Subcutaneous preadipocyte (primary cell): ENCODE data around the gene SDHB. TPM values are rescaled to one million over a fixed set of nuclear protein-coding genes. Genes with fewer than 3 reads are reported as not detected.

Experiments
- total RNA-seq: library from RNA; depleted of rRNA; stranded (reverse); fragments of >200 nt; gene quantifications from 2 replicates; pipeline ENCODE4 v1.2.3, GENCODE V29; 2012

SDHB gene
- 125 and 131 TPM in 2 replicates for total RNA-seq

GRCh38 chr1:17053685-17054410 lies at the start of gene SDHB:
Gene SDHB, minus strand, starts transcription at chr1:17054032. Its CDS starts 13 bp downstream, at chr1:17054019.

GRCh38 chr1:17011439-17012307 lies 42.2 kb downstream of the SDHB start, which contains the start of gene ATP13A2:
Gene ATP13A2, minus strand, starts transcription at chr1:17011928. Its CDS starts 190 bp downstream, at chr1:17011738.

GRCh38 chr1:16980473-16981268 lies 73.2 kb downstream of the SDHB start, which contains the start of gene MFAP2:
Gene MFAP2, minus strand, starts transcription at chr1:16980620. Its CDS starts 2,347 bp downstream, at chr1:16978273.

Other genes starting within 250 kb of the SDHB start
- under 0.01 TPM in 2 replicates for gene RNU1-2, start 158.1 kb downstream of the SDHB start, total RNA-seq
- 15.8 and 16.5 TPM in 2 replicates for gene CROCC, start 132.1 kb downstream of the SDHB start, total RNA-seq
- 40.7 and 44.5 TPM in 2 replicates for gene MFAP2, start 73.4 kb downstream of the SDHB start, total RNA-seq
- 20.9 and 40.3 TPM in 2 replicates for gene ATP13A2, start 42.1 kb downstream of the SDHB start, total RNA-seq
- not detected in 2 replicates for gene PADI2, start 65.4 kb upstream of the SDHB start, total RNA-seq
- gene PADI1, start 151.1 kb upstream of the SDHB start, total RNA-seq: not detected in 2 replicates
- not detected in 2 replicates for gene PADI3, start 195.1 kb upstream of the SDHB start, total RNA-seq